Ishikawa (cell line): ENCODE results near the gene DCXR.

ENCODE experiments used
- EGR1 ChIP-seq: IDR thresholded peaks from 2 replicates; pipeline ENCODE4 v1.6.1; 2012
- TAF1 ChIP-seq: IDR thresholded peaks from 2 replicates; pipeline ENCODE4 v1.6.1; 2012; ENCODE audit warnings: low read depth, mild to moderate bottlenecking
- TEAD4 ChIP-seq: IDR thresholded peaks from 2 replicates; pipeline ENCODE4 v1.6.1; 2012
- YY1 ChIP-seq: IDR thresholded peaks from 2 replicates; pipeline ENCODE4 v1.6.1; 2012; ENCODE audit warnings: low read depth

GRCh38 chr17:82012261-82012639 lies 25.2 kb downstream of the DCXR start:
- TF ChIP-seq TAF1 (no peak), TEAD4 (no peak), YY1 (no peak), EGR1 (no peak)
